ENCODE results near the gene C2CD4D. TPM values are rescaled to one million over a fixed set of nuclear protein-coding genes. Genes with fewer than 3 reads are reported as not detected.
"Not testable (repeated sequence)": the region's sequence is repeated elsewhere in the genome, so short reads cannot be mapped to it uniquely, and the experiment has no call there.

The C2CD4D gene
- total RNA-seq, result not detected

GRCh38 chr1:151839457-151840403, at the start of gene C2CD4D:
C2CD4D (minus strand) TSS chr1:151839820; CDS start chr1:151838989, 831 bp downstream.
- peak; percentile 46 for DNase-seq (ENCODE audit: low spot score)
- ATAC-seq, result no peak

DNA sequence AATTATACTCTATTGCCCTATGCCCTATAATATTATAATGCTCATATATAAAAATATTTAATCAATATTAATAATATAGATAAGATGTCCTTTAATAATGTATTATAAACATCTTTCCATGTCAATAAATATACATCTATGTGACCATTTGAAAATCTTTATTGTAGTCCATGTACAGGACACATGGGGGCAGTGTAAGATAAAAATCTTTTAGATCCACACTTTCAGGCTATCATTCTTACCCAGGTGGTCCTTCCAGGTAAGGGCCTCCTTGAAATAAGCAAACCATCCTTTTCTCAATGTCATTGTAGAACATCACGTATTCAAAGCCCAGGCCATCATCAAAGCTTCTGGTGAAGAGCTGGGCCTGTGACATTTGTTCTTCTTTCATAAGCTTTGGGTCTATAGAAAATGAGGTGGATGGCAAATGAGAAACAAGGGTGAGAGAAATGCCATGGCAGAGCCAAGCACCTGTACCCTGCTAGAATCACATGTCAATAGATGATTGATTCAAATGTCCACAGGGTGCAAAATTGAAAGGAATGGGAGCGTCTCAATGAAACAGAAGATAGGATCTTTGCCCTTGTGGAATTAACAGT, 49.5 kb upstream of the C2CD4D start:
- DNase-seq (ENCODE audit: low spot score) (no peak), ATAC-seq (peak; percentile 55)

- ATAC-seq (no peak), DNase-seq (ENCODE audit: low spot score) (no peak)
Observed at GRCh38 chr1:151887028-151887427, 47.4 kb upstream of the C2CD4D start.

DNA sequence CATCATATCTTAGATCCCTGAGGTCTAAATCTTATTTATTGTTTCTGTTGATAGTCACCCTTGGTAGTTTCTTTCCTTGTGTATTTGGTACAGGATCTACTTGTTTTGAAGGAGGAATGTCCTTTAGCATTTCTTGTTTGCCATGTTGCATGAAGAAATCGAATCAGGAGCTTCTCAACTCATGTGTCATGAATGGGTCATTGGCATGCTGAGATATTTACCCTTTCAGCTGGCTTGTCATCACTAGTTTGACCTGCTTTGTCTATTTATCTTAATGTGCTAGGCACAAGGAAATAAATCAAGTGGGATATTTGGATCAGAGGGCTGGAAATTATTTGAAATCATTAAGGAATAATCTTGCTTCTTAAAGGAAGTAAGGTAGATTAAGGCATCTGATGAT, 45.9 kb upstream of the C2CD4D start:
- ATAC-seq, result no peak
- DNase-seq (ENCODE audit: low spot score), result no peak

DNA sequence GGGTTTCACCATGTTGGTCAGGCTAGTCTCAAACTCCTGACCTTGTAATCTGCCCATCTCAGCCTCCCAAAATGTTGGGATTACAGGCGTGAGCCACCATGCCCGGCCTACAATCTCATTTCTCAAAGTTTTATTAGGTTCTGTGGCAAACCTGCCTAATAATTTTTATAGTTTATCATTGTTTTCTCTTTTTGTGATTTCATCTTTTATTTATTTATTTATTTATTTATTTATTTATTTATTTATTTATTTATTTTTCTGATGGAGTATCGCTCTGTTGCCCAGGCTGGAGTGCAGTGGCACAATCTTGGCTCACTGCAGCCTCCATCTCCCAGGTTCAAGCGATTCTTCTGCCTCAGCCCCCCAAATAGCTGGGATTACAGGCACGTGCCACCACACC, 45.3 kb upstream of the C2CD4D start:
- ATAC-seq; DNase-seq (ENCODE audit: low spot score): not testable (repeated sequence)

DNA sequence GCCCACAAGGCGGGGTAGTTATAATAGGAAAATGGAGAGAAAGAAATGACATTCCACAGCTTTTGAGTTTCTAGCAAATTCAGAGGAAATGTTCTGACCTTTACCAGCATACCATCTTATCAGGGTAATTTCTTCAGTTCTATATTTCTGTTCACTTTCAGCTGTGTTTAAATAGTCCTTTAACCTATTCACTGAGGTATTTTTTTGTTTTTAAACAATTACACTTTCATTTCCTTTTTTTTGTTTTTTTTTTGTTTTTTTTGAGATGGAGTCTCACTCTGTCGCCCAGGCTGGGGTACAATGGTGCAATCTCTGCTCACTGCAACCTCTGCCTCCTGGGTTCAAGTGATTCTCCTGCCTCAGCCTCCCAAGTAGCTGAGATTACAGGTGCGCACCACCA, 44.8 kb upstream of the C2CD4D start:
- not testable (repeated sequence) for DNase-seq (ENCODE audit: low spot score)

DNA sequence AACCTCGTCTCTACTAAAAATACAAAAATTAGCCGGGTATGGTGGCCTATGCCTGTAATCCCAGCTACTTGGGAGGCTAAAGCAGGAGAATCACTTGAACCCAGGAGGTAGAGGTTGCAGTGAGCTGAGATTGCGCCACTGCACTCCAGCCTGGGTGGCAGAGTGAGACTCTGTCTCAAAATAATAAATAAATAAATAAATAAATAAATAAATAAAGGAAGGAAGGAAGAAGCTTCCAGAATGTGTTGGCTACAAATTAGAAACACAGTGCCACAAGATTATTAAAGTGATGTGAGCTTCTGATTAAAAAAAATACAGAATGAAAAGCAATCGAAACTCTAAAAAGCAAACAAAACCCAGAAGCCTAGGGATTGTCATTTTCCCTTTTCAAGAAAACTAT, 44.3 kb upstream of the C2CD4D start:
- ATAC-seq; DNase-seq (ENCODE audit: low spot score): not testable (repeated sequence)

More for the DNA sequence above, 44.8 kb upstream of the C2CD4D start:
- ATAC-seq, result not testable (repeated sequence)

DNA sequence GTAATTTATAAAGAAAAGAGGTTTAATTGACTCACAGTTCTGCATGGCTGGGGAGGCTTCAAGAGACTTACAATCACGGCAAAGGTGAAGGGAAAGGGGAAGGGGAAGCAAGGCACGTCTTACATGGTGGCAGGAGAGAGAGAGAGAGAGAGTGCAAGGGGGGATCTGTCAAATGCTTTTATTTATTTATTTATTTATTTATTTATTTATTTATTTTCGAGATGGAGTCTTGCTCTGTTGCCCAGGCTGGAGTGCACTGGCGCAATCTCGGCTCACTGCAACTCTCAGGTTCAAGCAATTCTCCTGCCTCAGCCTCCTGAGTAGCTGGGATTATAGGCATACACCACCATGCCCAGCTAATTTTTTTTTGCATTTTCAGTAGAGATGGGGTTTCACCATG, 43.3 kb upstream of the C2CD4D start:
- DNase-seq (ENCODE audit: low spot score), result not testable (repeated sequence)

GRCh38 chr1:151882466-151882865, 42.8 kb upstream of the C2CD4D start:
- no peak for DNase-seq (ENCODE audit: low spot score)
- no peak for ATAC-seq

More for the DNA sequence above, 43.3 kb upstream of the C2CD4D start:
- not testable (repeated sequence) for ATAC-seq

GRCh38 chr1:151881479-151881878, 41.9 kb upstream of the C2CD4D start:
- ATAC-seq (no peak), DNase-seq (ENCODE audit: low spot score) (no peak)

- ATAC-seq (no peak), DNase-seq (ENCODE audit: low spot score) (no peak)
Observed at GRCh38 chr1:151875419-151876097, 35.9 kb upstream of the C2CD4D start.

DNA sequence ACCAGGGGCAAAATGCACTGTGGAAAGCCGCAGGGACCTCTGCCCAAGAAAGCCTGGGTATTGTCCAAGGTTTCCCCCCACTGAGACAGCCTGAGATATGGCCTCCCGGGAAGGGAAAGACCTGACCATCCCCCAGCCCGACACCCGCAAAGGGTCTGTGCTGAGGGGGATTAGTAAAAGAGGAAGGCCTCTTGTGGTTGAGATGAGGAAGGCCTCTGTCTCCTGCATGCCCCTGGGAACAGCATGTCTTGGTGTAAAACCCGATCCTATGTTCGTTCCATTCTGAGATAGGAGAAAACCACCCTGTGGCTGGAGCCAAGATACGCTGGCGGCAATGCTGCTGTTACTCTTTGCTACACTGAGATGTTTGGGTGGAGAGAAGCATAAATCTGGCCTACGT, 33.2 kb upstream of the C2CD4D start:
- not testable (repeated sequence) for DNase-seq (ENCODE audit: low spot score)

DNA sequence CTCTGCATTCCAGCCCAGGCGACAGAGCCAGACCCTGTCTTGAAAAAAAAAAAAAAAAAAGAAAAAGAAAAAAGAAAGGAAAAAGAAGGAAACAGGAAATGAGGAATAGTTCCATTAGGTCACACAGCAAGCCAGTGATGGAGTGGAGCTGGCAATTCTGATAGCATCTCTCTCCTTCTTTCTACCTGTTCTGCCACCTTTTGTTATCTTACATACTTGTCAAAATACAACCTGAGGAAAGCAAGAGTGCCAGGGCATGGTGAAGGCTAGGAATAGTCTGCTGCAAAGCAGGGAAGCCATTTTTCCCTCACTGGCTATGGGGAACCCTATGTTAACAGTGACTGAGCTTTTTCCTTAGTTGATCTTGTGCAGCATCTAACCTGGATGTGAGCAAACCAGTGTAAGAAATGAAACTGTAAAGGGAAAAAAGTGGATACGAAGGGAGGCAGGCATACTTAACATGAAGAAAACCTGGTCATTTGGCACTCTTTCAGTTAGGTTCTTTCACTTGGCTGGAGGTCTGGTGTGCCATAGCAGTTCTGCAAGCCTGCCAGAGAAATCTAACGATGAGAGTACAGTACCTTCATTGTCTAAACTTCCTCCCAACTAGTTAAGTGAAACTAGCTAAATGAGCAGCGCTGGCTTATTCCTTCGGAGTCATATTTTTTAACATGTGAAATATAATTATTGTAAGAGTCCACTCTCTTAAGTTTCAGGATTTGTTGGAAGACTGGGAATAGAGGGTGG, 31.8 kb upstream of the C2CD4D start:
- DNase-seq (ENCODE audit: low spot score) (no peak), ATAC-seq (no peak)

More for the DNA sequence above, 33.2 kb upstream of the C2CD4D start:
- ATAC-seq, result not testable (repeated sequence)

GRCh38 chr1:151868486-151868885, 28.9 kb upstream of the C2CD4D start:
- ATAC-seq, result no peak
- DNase-seq (ENCODE audit: low spot score), result no peak

DNA sequence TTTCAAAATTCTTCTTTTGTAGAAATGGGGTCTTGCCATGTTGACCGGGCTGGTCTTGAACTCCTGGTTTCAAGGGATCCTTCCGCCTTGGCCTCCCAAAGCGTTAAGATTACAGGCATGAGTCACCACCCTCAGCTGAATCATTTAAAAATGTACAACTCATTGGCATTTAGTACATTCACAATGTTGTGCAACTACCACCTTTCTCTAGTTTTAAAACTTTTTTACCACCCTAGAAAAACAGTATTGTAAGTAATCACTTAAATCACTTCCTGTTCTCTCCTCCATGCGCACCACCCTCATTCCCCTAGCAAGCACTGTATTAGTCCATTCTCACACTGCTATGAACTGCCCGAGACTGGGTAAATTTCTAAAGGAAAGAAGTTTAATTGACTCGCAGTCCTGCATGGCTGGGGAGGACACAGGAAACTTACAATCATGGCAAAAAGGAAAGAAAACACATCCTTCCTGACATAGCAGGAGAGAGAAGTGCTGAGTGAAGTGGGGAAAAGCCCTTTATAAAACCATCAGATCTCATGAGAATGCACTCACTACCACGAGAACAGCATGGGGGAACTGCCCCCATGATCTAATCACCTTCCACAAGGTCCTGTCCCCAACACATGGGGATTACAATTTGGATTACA, 28.3 kb upstream of the C2CD4D start:
- ATAC-seq (no peak), DNase-seq (ENCODE audit: low spot score) (no peak)

DNA sequence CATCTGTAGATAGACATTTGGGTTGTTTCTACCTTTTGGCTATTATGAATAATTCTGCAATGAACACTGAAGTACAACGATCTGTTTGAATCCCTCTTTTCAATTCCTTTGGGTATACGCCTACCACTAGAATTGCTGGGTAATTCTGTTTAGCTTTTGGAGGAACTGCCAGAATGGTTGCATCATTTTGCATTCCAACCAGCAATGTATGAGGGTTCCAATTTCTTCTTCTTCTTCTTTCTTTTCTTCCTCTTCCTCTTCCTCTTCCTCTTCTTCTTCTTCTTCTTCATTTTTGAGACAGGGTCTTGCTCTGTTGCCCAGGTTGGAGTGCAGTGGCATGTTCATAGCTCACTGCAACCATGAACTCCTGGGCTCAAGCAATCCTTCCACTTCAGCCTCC, 27.7 kb upstream of the C2CD4D start:
- no peak for ATAC-seq
- no peak for DNase-seq (ENCODE audit: low spot score)

GRCh38 chr1:151864411-151864810, 24.8 kb upstream of the C2CD4D start:
- peak; percentile 52 for ATAC-seq
- DNase-seq (ENCODE audit: low spot score), result no peak

DNA sequence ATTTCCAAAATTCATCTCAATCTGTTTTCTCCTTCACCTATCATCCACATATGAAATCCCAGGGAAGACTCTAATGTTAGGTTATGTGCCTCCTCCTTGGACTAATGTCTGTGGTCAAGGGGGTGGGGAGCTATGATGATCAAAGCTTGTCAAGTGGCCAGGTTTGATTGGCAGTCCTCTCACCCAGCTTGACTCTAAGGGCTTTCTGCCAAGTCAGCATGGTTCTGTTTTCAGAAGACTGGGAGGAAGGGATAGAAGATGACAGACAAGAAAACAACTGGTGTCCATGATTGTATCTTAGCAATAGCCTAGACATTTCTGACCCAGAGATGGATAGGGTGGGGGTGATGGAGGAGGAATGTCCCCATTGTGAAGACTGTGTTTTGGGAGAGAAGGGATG, 23.0 kb upstream of the C2CD4D start:
- DNase-seq (ENCODE audit: low spot score) (no peak), ATAC-seq (no peak)

- no peak for DNase-seq (ENCODE audit: low spot score)
- no peak for ATAC-seq
Observed at GRCh38 chr1:151860504-151861187, 21.0 kb upstream of the C2CD4D start.

DNA sequence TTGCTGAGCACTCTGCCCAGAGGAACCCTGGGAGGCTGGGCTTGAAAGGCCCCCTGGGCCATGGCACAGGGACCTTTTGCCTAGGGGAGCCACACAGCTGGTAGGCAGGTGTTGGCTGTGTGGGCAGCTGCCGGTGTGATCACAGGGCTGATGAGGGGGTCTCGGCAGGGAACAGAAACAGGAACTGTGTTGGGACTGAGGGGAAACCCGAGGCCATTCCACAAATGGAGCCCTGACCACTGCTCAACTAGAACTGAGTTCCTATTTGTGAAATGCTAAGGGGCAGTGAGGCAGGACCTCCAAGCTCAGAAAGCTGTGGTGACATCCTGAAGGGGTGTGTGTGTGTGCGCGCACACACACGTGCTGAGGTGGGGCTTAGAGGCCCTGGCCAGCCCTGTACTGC, 20.3 kb upstream of the C2CD4D start:
- DNase-seq (ENCODE audit: low spot score), result no peak
- no peak for ATAC-seq

Data from left lobe of liver (tissue), 2 donors.